NK-92 (cell line): ENCODE results near the gene MOGAT3.
A peak's percentile ranks its signal among the peaks of the same experiment; 100 is the strongest.

ENCODE experiments used
- DNase-seq: peaks from one replicate; lab custom pipeline; 2025; ENCODE audit not compliant: unreplicated experiment; lab: John Stamatoyannopoulos, UW

The MOGAT3 gene

DNA sequence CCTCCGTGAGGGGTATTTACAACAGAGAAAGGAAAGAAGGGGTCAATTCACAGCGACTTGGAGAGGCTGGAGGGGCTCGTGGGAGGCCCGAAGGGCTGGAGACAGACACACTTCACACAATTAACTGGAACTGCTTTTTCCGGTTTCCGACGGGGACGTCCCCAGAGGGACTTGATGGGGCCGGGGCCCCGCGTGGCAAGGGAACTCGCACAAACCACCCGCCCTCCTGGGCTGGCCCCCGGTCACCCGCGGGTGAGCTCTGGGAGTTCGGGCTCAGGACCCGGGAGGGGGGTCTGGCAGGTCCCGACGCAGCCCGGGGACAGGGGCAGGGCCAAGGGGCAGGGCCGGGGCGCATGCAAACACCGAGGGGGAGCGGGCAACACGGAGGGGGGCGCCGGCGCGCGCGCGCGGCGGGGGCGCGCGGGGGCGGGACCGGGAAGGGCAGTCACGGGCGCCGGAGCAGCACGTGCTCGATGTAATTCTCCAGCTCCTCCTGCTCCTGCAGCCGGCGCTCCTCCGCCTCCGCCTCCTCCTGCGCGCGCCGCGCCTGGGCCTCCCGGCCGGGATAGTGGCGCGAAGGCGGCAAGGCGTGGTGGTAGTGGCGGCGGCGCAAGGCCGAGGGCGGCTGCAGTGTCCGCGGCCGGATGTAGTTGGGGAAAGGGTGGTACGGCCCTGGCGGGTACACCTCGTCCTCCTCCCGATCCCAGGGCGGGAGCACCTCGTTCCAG lies 38.1 kb downstream of the MOGAT3 start:
- DNase-seq = no peak

- DNase-seq = no peak
These were observed 39.0 kb downstream of the MOGAT3 start for GRCh38 chr7:101161692-101162471.

GRCh38 chr7:101160910-101161309 lies 39.9 kb downstream of the MOGAT3 start:
- no peak for DNase-seq

- no peak for DNase-seq
These were observed 40.9 kb downstream of the MOGAT3 start for GRCh38 chr7:101159696-101160674.

- DNase-seq = no peak
These were observed 43.8 kb downstream of the MOGAT3 start for GRCh38 chr7:101156866-101157589.

GRCh38 chr7:101156277-101156676 lies 44.6 kb downstream of the MOGAT3 start:
- DNase-seq = no peak

DNA sequence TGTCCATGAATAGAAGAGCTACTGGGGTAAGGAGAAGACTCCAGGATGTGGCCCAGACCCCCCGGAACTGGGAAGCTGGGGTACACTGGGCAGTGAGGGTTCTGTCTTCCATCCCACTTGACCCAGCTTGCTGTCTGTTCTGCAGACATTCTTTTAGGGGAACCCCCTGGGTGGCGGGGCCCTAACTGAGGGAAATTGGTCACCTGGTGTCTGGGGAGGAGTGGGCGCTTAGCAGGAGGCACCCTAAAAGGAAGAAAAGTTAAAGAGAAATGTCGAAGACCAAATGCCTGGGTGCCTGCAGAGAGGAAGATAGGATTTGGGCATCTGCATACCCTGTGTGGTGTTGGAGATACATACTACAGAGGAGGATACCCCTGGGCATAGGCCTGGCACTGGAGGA lies 45.5 kb downstream of the MOGAT3 start:
- DNase-seq = no peak

DNA sequence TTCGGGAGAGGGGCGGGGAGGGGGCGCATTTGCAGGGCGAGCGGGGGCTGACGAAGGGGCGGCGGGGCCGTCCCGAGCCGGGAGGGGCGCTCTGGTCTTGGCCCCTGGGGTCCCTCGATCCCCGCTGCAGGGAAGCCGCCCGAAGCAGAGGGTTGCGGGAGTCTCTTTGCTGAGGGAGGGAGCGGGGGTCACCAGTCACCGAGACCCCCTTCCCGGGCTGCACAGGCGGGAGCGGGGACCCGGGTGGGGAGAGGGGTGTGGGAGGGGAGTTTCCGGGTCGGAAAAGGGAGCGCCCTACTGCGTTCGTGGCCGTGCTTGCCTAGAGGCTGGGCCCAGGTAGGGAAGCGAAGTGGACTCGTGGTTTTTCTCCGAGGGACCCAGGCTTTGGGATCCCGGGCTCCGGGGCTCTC lies 46.1 kb downstream of the MOGAT3 start:
- DNase-seq = no peak

GRCh38 chr7:101153969-101154692 lies 46.7 kb downstream of the MOGAT3 start, which contains the start of gene AP1S1:
TSS of gene AP1S1 (plus strand) at chr7:101154476. CDS start at chr7:101154515, 39 bp downstream.
- DNase-seq = peak; percentile 41

DNA sequence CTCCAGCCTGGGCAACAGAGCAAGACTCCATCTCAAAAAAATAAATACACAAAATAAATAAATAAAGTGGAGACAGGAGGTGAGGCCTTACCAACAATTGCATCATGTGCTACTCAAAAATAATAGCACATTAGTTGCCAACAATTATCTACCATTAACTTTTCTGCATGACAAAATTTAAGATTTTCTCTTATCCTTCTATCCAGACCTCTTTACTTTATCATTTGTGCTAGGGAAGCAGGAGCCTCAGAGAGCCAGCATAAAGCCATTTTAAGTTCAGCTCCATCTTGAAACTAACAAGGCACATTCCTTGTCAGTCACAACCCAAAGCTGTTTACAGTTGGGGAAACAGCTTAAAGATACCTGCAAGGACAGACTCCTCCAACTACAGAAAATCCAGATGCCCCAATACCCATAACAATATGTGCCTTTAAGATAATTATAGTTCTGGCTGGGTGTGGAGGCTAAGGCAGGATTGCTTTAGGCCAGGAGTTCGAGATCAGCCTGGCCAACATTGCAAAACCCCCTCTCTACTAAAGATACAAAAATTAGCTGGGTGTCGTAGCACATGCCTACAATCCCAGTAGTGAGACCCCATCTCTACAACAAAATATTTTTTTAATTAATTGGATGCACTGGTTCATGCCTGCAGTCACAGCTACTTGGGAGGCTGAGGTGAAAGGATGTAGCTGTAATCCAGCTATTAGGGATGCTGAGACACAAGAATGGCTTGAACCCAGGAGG lies 48.8 kb downstream of the MOGAT3 start:
- DNase-seq = no peak
